Measurements from ENCODE around the gene SSC4D.
"Not testable (repeated sequence)": the region's sequence is repeated elsewhere in the genome, so short reads cannot be mapped to it uniquely, and the experiment has no call there.

Gene SSC4D

GRCh38 chr7:76400248-76400647 is 9.2 kb downstream of the SSC4D start:
- Histone ChIP-seq H3K9ac (ENCODE audit: low read depth in 1 of 2, low read length in 2 of 2) (no peak overlapping the region), H3K9me3 (ENCODE audit: control insufficient read depth in 2 of 2, low read length in 2 of 2) (no peaks in the 10 kb centered on the region), H3K27ac (ENCODE audit: low read depth in 2 of 2, low read length in 2 of 2) (no peak overlapping the region), H3K27me3 (ENCODE audit: control insufficient read depth in 2 of 2, insufficient read depth in 2 of 2, low read length in 2 of 2) (no peaks in the 10 kb centered on the region), H3K4me1 (ENCODE audit: control insufficient read depth in 2 of 2, insufficient read depth in 2 of 2, low read length in 2 of 2) (peaks cover 7 to 18% of the 10 kb centered on the region in 2 donors), H3K4me3 (ENCODE audit: low read length in 2 of 2) (no peak overlapping the region), H3K36me3 (ENCODE audit: control insufficient read depth in 2 of 2, insufficient read depth in 2 of 2, low read length in 2 of 2) (no peaks in the 10 kb centered on the region)

GRCh38 chr7:76397409-76398183 is 11.9 kb downstream of the SSC4D start:
- H3K36me3 ChIP-seq (ENCODE audit: control insufficient read depth in 2 of 2, insufficient read depth in 2 of 2, low read length in 2 of 2), result no peaks in the 10 kb centered on the region
- peak overlapping the region; percentile 60 to 72 for H3K9ac ChIP-seq (ENCODE audit: low read depth in 1 of 2, low read length in 2 of 2)
- H3K9me3 ChIP-seq (ENCODE audit: control insufficient read depth in 2 of 2, low read length in 2 of 2), result no peaks in the 10 kb centered on the region
- H3K4me3 ChIP-seq (ENCODE audit: low read length in 2 of 2), result peak overlapping the region; percentile 74 to 80
- H3K27me3 ChIP-seq (ENCODE audit: control insufficient read depth in 2 of 2, insufficient read depth in 2 of 2, low read length in 2 of 2), result no peaks in the 10 kb centered on the region
- H3K27ac ChIP-seq (ENCODE audit: low read depth in 2 of 2, low read length in 2 of 2), result peak overlapping the region in 1 of 2 donors; percentile 16
- peaks cover 5 to 18% of the 10 kb centered on the region in 2 donors for H3K4me1 ChIP-seq (ENCODE audit: control insufficient read depth in 2 of 2, insufficient read depth in 2 of 2, low read length in 2 of 2)

GRCh38 chr7:76396864-76397263 is 12.6 kb downstream of the SSC4D start:
- Histone ChIP-seq H3K4me1 (ENCODE audit: control insufficient read depth in 2 of 2, insufficient read depth in 2 of 2, low read length in 2 of 2) (peaks cover 5 to 19% of the 10 kb centered on the region in 2 donors), H3K9ac (ENCODE audit: low read depth in 1 of 2, low read length in 2 of 2) (no peak overlapping the region), H3K27ac (ENCODE audit: low read depth in 2 of 2, low read length in 2 of 2) (no peak overlapping the region), H3K9me3 (ENCODE audit: control insufficient read depth in 2 of 2, low read length in 2 of 2) (no peaks in the 10 kb centered on the region), H3K36me3 (ENCODE audit: control insufficient read depth in 2 of 2, insufficient read depth in 2 of 2, low read length in 2 of 2) (no peaks in the 10 kb centered on the region), H3K27me3 (ENCODE audit: control insufficient read depth in 2 of 2, insufficient read depth in 2 of 2, low read length in 2 of 2) (no peaks in the 10 kb centered on the region), H3K4me3 (ENCODE audit: low read length in 2 of 2) (peak overlapping the region; percentile 74 to 80)

- no peaks in the 10 kb centered on the region for H3K27me3 ChIP-seq (ENCODE audit: control insufficient read depth in 2 of 2, insufficient read depth in 2 of 2, low read length in 2 of 2)
- no peak overlapping the region for H3K27ac ChIP-seq (ENCODE audit: low read depth in 2 of 2, low read length in 2 of 2)
- H3K9me3 ChIP-seq (ENCODE audit: control insufficient read depth in 2 of 2, low read length in 2 of 2), result no peaks in the 10 kb centered on the region
- H3K36me3 ChIP-seq (ENCODE audit: control insufficient read depth in 2 of 2, insufficient read depth in 2 of 2, low read length in 2 of 2), result no peaks in the 10 kb centered on the region
- no peak overlapping the region for H3K9ac ChIP-seq (ENCODE audit: low read depth in 1 of 2, low read length in 2 of 2)
- H3K4me3 ChIP-seq (ENCODE audit: low read length in 2 of 2), result no peak overlapping the region
- peaks cover 5 to 19% of the 10 kb centered on the region in 2 donors for H3K4me1 ChIP-seq (ENCODE audit: control insufficient read depth in 2 of 2, insufficient read depth in 2 of 2, low read length in 2 of 2)
Measured at GRCh38 chr7:76395965-76396726, 13.4 kb downstream of the SSC4D start.

GRCh38 chr7:76395605-76395964 is 13.9 kb downstream of the SSC4D start:
- not testable (repeated sequence) for H3K9me3 ChIP-seq (ENCODE audit: control insufficient read depth in 2 of 2, low read length in 2 of 2); H3K27me3 ChIP-seq (ENCODE audit: control insufficient read depth in 2 of 2, insufficient read depth in 2 of 2, low read length in 2 of 2); H3K27ac ChIP-seq (ENCODE audit: low read depth in 2 of 2, low read length in 2 of 2); H3K4me3 ChIP-seq (ENCODE audit: low read length in 2 of 2); H3K36me3 ChIP-seq (ENCODE audit: control insufficient read depth in 2 of 2, insufficient read depth in 2 of 2, low read length in 2 of 2); H3K9ac ChIP-seq (ENCODE audit: low read depth in 1 of 2, low read length in 2 of 2)
- peaks cover 5 to 19% of the 10 kb centered on the region in 2 donors for H3K4me1 ChIP-seq (ENCODE audit: control insufficient read depth in 2 of 2, insufficient read depth in 2 of 2, low read length in 2 of 2)

- peaks cover 5 to 19% of the 10 kb centered on the region in 2 donors for H3K4me1 ChIP-seq (ENCODE audit: control insufficient read depth in 2 of 2, insufficient read depth in 2 of 2, low read length in 2 of 2)
- H3K36me3 ChIP-seq (ENCODE audit: control insufficient read depth in 2 of 2, insufficient read depth in 2 of 2, low read length in 2 of 2), result no peaks in the 10 kb centered on the region
- H3K9me3 ChIP-seq (ENCODE audit: control insufficient read depth in 2 of 2, low read length in 2 of 2), result no peaks in the 10 kb centered on the region
- H3K27ac ChIP-seq (ENCODE audit: low read depth in 2 of 2, low read length in 2 of 2), result no peak overlapping the region
- H3K4me3 ChIP-seq (ENCODE audit: low read length in 2 of 2), result no peak overlapping the region
- H3K9ac ChIP-seq (ENCODE audit: low read depth in 1 of 2, low read length in 2 of 2), result no peak overlapping the region
- H3K27me3 ChIP-seq (ENCODE audit: control insufficient read depth in 2 of 2, insufficient read depth in 2 of 2, low read length in 2 of 2), result no peaks in the 10 kb centered on the region
Measured at GRCh38 chr7:76394957-76395356, 14.5 kb downstream of the SSC4D start.

- peak overlapping the region; percentile 79 to 90 for H3K27ac ChIP-seq (ENCODE audit: low read depth in 2 of 2, low read length in 2 of 2)
- peaks cover 5 to 19% of the 10 kb centered on the region in 2 donors for H3K4me1 ChIP-seq (ENCODE audit: control insufficient read depth in 2 of 2, insufficient read depth in 2 of 2, low read length in 2 of 2)
- H3K9me3 ChIP-seq (ENCODE audit: control insufficient read depth in 2 of 2, low read length in 2 of 2), result no peaks in the 10 kb centered on the region
Measured at GRCh38 chr7:76393116-76394031, 16.1 kb downstream of the SSC4D start.

GRCh38 chr7:76392531-76393115 is 16.9 kb downstream of the SSC4D start:
- Histone ChIP-seq H3K9ac (ENCODE audit: low read depth in 1 of 2, low read length in 2 of 2) (peak overlapping the region; percentile 57 to 82), H3K4me1 (ENCODE audit: control insufficient read depth in 2 of 2, insufficient read depth in 2 of 2, low read length in 2 of 2) (peaks cover 3 to 16% of the 10 kb centered on the region in 2 donors), H3K27ac (ENCODE audit: low read depth in 2 of 2, low read length in 2 of 2) (peak overlapping the region; percentile 63 to 76), H3K36me3 (ENCODE audit: control insufficient read depth in 2 of 2, insufficient read depth in 2 of 2, low read length in 2 of 2) (no peaks in the 10 kb centered on the region), H3K9me3 (ENCODE audit: control insufficient read depth in 2 of 2, low read length in 2 of 2) (no peaks in the 10 kb centered on the region), H3K27me3 (ENCODE audit: control insufficient read depth in 2 of 2, insufficient read depth in 2 of 2, low read length in 2 of 2) (no peaks in the 10 kb centered on the region), H3K4me3 (ENCODE audit: low read length in 2 of 2) (peak overlapping the region; percentile 48 to 84)

More at GRCh38 chr7:76393116-76394031, 16.1 kb downstream of the SSC4D start:
- Histone ChIP-seq H3K4me3 (ENCODE audit: low read length in 2 of 2) (peak overlapping the region; percentile 71 to 84), H3K9ac (ENCODE audit: low read depth in 1 of 2, low read length in 2 of 2) (peak overlapping the region; percentile 81 to 82), H3K36me3 (ENCODE audit: control insufficient read depth in 2 of 2, insufficient read depth in 2 of 2, low read length in 2 of 2) (no peaks in the 10 kb centered on the region), H3K27me3 (ENCODE audit: control insufficient read depth in 2 of 2, insufficient read depth in 2 of 2, low read length in 2 of 2) (no peaks in the 10 kb centered on the region)

GRCh38 chr7:76390092-76390491 is 19.4 kb downstream of the SSC4D start:
- Histone ChIP-seq H3K4me3 (ENCODE audit: low read length in 2 of 2) (no peak overlapping the region), H3K9me3 (ENCODE audit: control insufficient read depth in 2 of 2, low read length in 2 of 2) (no peaks in the 10 kb centered on the region), H3K36me3 (ENCODE audit: control insufficient read depth in 2 of 2, insufficient read depth in 2 of 2, low read length in 2 of 2) (no peaks in the 10 kb centered on the region), H3K27ac (ENCODE audit: low read depth in 2 of 2, low read length in 2 of 2) (no peak overlapping the region), H3K4me1 (ENCODE audit: control insufficient read depth in 2 of 2, insufficient read depth in 2 of 2, low read length in 2 of 2) (peaks cover 2 to 10% of the 10 kb centered on the region in 2 donors), H3K27me3 (ENCODE audit: control insufficient read depth in 2 of 2, insufficient read depth in 2 of 2, low read length in 2 of 2) (no peaks in the 10 kb centered on the region), H3K9ac (ENCODE audit: low read depth in 1 of 2, low read length in 2 of 2) (no peak overlapping the region)

Data from mucosa of rectum (tissue), 2 donors.